NCI-H1930 (cell line): ENCODE data around the gene ARNT2.

Source experiments
- DNase-seq, 2 experiments: peaks; one replicate each; lab custom pipeline; 2025; lab: John Stamatoyannopoulos, UW

ARNT2 gene

GRCh38 chr15:80576519-80577090 is 172.4 kb downstream of the ARNT2 start:
- DNase-seq = no peak

GRCh38 chr15:80577552-80578205 is 173.5 kb downstream of the ARNT2 start:
- DNase-seq = no peak

GRCh38 chr15:80578206-80578595 is 174.0 kb downstream of the ARNT2 start:
- DNase-seq = no peak

- DNase-seq = no peak
These were observed 174.7 kb downstream of the ARNT2 start for GRCh38 chr15:80578871-80579270.

GRCh38 chr15:80579611-80580010 is 175.4 kb downstream of the ARNT2 start:
- DNase-seq = no peak

GRCh38 chr15:80580106-80580505 is 175.9 kb downstream of the ARNT2 start:
- DNase-seq = no peak

GRCh38 chr15:80580536-80581260 is 176.5 kb downstream of the ARNT2 start:
- DNase-seq = no peak

GRCh38 chr15:80581976-80582375 is 177.8 kb downstream of the ARNT2 start:
- no peak for DNase-seq

GRCh38 chr15:80582816-80583423 is 178.7 kb downstream of the ARNT2 start:
- DNase-seq = no peak

GRCh38 chr15:80584561-80584964 is 180.4 kb downstream of the ARNT2 start:
- DNase-seq = no peak

GRCh38 chr15:80584973-80585525 is 180.9 kb downstream of the ARNT2 start:
- DNase-seq = no peak

- no peak for DNase-seq
These were observed 181.4 kb downstream of the ARNT2 start for GRCh38 chr15:80585544-80586018.

- DNase-seq = no peak
These were observed 182.0 kb downstream of the ARNT2 start for GRCh38 chr15:80586161-80586560.

- no peak for DNase-seq
These were observed 182.8 kb downstream of the ARNT2 start for GRCh38 chr15:80587007-80587406.

GRCh38 chr15:80587816-80588456 is 183.8 kb downstream of the ARNT2 start:
- DNase-seq = no peak

- DNase-seq = no peak
These were observed 184.6 kb downstream of the ARNT2 start for GRCh38 chr15:80588801-80589200.

GRCh38 chr15:80590761-80591355 is 186.7 kb downstream of the ARNT2 start:
- no peak for DNase-seq

GRCh38 chr15:80591471-80591870 is 187.3 kb downstream of the ARNT2 start:
- DNase-seq = no peak

- DNase-seq = no peak
These were observed 188.0 kb downstream of the ARNT2 start for GRCh38 chr15:80591938-80592825.

GRCh38 chr15:80593486-80594030 is 189.4 kb downstream of the ARNT2 start:
- DNase-seq = no peak
